HL-60 (cell line): ENCODE results near the gene ASB14.

ENCODE experiments used
- CTCF ChIP-seq: IDR thresholded peaks from one replicate; pipeline ENCODE4 v1.5.1; 2011; ENCODE audit warnings: low read length, control low read depth, inconsistent platforms; ENCODE audit not compliant: insufficient read depth
- GABPA ChIP-seq: IDR thresholded peaks from 2 replicates; pipeline ENCODE4 v1.6.1; 2012; ENCODE audit warnings: low read depth
- POLR2AphosphoS5 ChIP-seq: IDR thresholded peaks from 2 replicates; pipeline ENCODE4 v1.6.1; 2012; ENCODE audit warnings: low read depth
- SPI1 ChIP-seq: IDR thresholded peaks from 2 replicates; pipeline ENCODE4 v1.6.1; 2012; ENCODE audit warnings: low read depth, mild to moderate bottlenecking, borderline replicate concordance

GRCh38 chr3:57279685-57280084 lies 12.8 kb downstream of the ASB14 start:
- no peak for TF ChIP-seq CTCF
- no peak for TF ChIP-seq POLR2AphosphoS5
- no peak for TF ChIP-seq SPI1
- no peak for TF ChIP-seq GABPA
